Medulla oblongata (tissue), 1 donor: ENCODE results near the gene GNA14.
"Not testable (repeated sequence)": the region's sequence is repeated elsewhere in the genome, so short reads cannot be mapped to it uniquely, and the experiment has no call there.

ENCODE experiments used
- DNase-seq: peaks from one replicate; pipeline ENCODE4 v3.0.0-alpha.2; 2015; ENCODE audit errors: extremely low spot score

GNA14 gene

DNA sequence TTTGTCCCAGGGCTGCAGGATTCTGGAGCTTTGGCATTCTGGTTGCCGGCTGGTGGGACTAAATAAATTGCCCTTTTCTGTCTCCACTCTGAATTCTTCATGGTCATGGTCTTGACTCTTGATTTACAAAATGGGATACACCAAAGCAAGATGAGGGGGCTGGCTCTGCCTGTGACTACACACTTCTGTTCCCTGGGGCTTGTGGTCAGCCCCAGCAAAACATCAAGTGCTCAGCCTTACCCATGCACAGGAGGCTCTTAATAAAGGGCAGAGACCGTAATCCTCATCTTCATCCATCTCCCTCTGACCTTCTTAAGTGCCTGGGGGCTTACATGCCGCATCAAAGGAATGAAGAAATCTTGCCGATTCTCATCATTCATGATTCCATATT is 198.0 kb downstream of the GNA14 start:
- DNase-seq = no peak

GRCh38 chr9:77449240-77450084 is 198.7 kb downstream of the GNA14 start:
- no peak for DNase-seq

- DNase-seq = no peak
These were observed 200.5 kb downstream of the GNA14 start for GRCh38 chr9:77447646-77448045.

GRCh38 chr9:77442436-77442835 is 205.7 kb downstream of the GNA14 start:
- no peak for DNase-seq

- not testable (repeated sequence) for DNase-seq
These were observed 207.0 kb downstream of the GNA14 start for GRCh38 chr9:77441124-77441523.

DNA sequence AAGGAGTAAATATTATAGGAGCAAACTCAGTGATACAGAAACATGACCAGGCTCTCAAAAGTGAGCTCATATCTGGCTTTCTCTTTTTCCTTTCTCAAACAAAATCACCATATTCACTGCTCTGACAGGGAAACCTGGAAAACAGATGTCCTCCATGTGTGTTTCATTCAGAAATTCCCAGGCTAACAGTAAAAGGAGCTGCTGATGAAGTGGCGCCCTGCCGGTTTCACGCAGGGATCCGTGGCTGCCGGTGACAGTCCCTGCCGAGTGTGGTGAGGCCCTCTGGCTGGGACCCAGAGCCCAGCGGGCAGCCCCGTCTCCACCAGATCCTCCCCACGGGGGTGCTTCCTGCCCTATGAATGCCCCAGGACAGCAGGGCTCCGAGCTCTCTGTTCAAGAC is 208.1 kb downstream of the GNA14 start:
- DNase-seq = peak; percentile 71

GRCh38 chr9:77438653-77439052 is 209.5 kb downstream of the GNA14 start:
- DNase-seq = no peak

GRCh38 chr9:77435688-77436087 is 212.4 kb downstream of the GNA14 start:
- no peak for DNase-seq

DNA sequence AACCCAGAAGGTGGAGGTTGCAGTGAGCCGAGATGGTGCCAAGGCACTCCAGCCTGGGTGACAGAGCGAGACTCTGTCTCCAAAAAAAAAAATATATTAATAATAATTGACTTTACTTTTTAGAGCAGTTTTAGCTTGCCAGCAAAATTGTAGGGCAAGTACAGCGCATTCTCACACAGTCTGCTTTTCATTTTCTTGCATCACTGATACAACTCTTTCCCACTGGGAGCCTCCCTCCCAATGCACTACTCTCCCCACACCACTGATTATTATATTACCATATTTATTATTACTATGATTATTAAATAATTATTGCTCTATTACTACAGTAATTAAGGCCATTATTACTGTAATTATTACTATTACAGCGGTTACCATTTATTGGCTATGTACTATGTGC is 212.8 kb downstream of the GNA14 start:
- no peak for DNase-seq

- DNase-seq = peak; percentile 85
These were observed 214.3 kb downstream of the GNA14 start for GRCh38 chr9:77433675-77434445.

- no peak for DNase-seq
These were observed 216.1 kb downstream of the GNA14 start for GRCh38 chr9:77432053-77432452.

- no peak for DNase-seq
These were observed 218.2 kb downstream of the GNA14 start for GRCh38 chr9:77429928-77430327.

- no peak for DNase-seq
These were observed 220.7 kb downstream of the GNA14 start for GRCh38 chr9:77427256-77427927.

DNA sequence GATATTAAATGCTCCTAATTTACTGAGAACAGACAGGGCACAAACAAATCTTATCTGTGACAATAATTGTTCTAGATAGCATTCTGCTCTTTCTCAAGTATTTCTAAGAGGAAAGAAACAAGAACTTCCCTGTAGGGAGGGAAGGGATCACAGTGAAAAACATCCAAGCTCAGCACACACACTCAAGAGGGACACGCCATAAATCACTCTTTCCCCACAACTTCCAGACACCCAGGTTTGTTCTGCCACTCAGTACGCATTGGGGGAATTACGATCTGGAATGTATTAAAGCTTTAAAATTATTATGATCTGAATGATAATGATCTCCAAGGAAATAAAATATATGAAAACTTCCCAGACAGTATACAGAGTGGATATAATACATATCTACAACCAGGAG is 221.4 kb downstream of the GNA14 start:
- no peak for DNase-seq

DNA sequence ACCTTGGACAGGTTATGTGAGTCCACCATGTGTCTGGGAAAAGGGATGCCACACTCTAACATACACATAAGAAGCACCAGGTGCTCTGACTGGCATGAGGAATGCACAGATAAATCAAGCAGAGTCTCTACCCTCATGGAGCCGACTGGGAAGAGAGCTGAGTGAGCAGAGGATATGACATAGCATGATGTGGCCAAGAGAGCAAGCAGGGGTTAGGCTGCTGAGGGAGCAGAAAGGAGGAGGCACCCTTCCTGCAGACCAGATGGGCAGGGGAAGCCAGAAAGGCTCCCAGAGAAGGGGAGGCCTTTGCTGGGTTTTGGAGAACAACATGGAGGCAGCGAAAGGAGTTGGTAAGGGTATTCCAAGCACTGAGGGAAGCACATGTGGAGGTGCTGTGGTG is 223.1 kb downstream of the GNA14 start:
- DNase-seq = no peak

- no peak for DNase-seq
These were observed 224.3 kb downstream of the GNA14 start for GRCh38 chr9:77423841-77424240.

- no peak for DNase-seq
These were observed 225.2 kb downstream of the GNA14 start for GRCh38 chr9:77422969-77423368.

- DNase-seq = no peak
These were observed 226.4 kb downstream of the GNA14 start for GRCh38 chr9:77421506-77422265.

DNA sequence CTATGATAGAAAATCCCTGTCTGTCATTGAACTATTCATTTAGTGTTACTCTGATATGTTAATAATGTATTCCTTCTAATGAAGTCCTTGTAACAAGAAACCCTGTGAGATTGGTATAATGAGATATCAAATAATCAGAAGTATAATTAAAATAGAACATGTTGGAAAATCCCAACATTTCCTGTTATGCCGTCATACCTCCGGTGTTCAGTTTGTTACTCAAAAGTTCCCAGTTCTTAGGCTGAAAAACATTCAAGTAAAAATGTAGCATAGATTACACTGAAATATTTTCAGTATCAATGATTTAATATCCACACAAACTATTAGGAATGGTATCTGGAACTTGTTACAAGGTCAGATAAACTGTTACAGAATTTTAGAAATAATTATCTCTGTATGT is 227.5 kb downstream of the GNA14 start:
- DNase-seq = no peak

GRCh38 chr9:77418226-77418625 is 229.9 kb downstream of the GNA14 start:
- DNase-seq = no peak

DNA sequence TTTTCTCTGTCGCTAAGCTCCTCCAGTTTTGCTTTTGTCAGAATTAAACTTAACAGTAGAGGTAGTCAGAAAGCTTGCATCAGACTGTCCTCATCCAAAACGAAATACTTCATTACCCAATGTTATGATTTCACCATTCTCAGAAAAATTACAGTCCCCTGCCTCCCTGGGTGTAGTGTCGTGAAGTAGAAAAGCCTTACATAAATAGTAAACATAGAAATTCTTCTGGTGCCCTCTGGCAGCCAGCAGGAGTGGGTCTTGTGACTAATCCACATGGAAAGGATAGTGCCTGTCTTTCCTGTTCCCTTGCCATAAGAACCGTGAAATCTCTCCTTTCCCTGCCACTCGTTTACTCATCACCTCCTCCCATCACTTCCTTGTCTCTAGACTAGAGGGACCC is 230.6 kb downstream of the GNA14 start:
- no peak for DNase-seq

DNA sequence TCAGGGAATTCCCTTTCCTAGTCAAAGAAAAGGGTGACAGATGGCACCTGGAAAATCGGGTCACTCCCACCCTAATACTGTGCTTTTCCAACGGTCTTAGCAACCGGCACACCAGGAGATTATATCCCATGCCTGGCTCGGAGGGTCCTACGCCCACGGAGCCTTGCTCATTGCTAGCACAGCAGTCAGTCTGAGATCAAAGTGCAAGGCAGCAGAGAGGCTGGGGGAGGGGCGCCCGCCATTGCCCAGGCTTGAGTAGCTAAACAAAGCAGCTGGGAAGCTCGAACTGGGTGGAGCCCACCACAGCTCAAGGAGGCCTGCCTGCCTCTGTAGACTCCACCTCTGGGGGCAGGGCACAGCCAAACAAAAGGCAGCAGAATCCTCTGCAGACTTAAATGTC is 239.6 kb downstream of the GNA14 start:
- not testable (repeated sequence) for DNase-seq
